ENCODE measurements around the gene PEAK3.

DNA sequence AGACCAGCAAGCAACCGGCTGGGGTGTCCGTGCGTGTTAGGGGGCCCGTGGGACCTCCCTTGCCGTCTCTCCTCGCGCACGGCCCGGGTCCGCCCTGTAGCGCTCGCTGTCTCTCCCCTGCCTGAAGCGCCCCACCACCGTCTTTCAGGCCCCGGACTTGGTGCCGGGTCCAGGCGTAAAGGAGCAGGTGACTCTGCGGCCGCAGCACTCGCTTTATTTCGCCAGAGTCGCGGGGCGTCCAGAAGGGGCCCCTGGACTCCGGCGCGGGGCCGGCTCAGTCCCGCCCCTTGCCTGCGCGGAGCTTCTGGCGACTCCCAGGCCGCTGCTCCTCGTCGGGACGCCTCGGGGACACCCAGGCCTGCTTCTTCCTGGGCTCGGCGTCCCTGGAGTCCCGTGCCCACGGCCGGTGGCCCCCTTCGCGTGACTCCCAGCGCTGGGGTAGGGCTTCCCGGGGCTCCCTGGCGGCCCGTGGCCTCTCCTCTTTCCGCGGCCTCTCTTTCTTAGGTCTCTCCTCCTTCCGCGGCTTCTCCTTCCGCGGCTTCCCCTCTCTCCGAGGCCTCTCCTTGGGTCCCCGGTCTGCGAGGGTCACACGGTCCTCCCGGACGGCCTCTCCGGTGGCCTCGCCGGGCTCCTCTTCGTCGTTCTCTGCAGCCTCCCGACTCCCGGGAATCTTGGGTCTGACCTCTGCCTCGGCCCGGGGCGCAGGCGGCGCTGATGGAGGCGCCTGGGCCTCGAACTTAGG lies 29.7 kb downstream of the PEAK3 start:
- TF ChIP-seq GATA2 (IDR thresholded peaks at IDR 0.05; ENCODE audit: low read depth, low read length) (no peak), GATA3 (IDR thresholded peaks at IDR 0.05; ENCODE audit: low read depth, low read length) (no peak)
